Sigmoid colon (tissue), 4 donors: ENCODE data around the gene ALG6.

Experiments used
- EP300 ChIP-seq, 4 donors: sonication (generic); formaldehyde crosslinking; IDR thresholded peaks; one replicate each; pipeline ENCODE4 v1.6.1; 2017; ENCODE audit warnings: antibody characterized with exemption in 4 of 4
- POLR2A ChIP-seq, 2 donors: fragments of 450-650 bp; IDR thresholded peaks; one replicate each; pipeline ENCODE4 v1.6.1; 2016; ENCODE audit warnings: antibody characterized with exemption in 2 of 2, mild to moderate bottlenecking in 2 of 2, moderate library complexity in 2 of 2
- POLR2AphosphoS5 ChIP-seq, 4 donors: sonication (generic); formaldehyde crosslinking; IDR thresholded peaks; one replicate each; pipeline ENCODE4 v1.6.1; 2017; ENCODE audit warnings: antibody characterized with exemption in 4 of 4
- TF ChIP-seq, protein P1 (sequence below), 4 experiments: fragments of 450-650 bp in 3 of 4; fragments of 200-600 bp in 1 of 4; IDR thresholded peaks; one replicate each; pipeline ENCODE4 v1.5.1; 2016 to 2019; ENCODE audit warnings: antibody characterized with exemption in 4 of 4, mild to moderate bottlenecking in 3 of 4, moderate library complexity in 2 of 4

DNA sequence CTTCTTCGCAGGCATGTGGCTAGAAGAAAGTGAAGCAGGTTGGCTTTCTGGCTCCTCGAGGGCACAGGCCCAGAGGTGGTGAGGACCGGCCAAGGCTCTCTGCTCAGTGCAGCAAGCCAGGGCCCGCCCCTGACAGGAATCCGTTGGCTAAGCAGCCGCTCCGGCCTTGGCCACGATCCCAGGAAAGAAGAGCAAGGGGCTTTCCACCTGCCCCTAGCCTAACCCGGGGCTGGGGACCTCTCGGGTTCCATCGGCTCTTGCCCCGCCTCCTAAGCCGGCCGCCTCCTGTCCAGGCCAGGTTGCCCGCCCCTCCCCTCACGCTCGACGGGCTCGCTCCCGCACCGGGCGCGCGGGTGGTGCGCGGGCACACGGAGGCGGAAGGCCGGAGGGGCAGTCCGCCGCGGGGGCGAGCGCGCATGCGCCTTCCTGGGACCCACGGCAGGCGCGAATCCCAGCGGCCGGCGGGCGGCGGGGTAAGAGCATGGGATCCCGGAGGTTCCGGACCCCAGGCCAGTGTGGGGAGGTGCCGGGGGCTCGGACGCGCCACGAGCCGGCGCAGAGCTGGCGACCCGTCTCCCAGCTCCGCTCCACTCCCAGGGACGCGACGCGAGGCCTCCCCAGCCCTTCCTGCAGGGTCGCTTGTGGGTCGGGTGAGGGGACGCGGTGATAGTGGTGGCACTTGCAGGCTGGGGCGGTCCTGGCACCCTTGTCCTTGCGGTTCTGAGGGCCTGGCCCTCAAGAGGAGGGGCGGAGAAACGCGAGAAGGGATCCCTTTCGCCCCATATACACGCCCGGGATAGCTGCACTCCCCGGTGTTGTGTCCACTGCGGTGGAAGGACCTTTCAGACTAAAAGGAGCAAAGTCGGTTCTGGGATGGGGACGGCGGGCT, at the start of gene ALG6:
- no peak for TF ChIP-seq EP300 (IDR thresholded peaks at IDR 0.05)
- TF ChIP-seq, protein P1, sequence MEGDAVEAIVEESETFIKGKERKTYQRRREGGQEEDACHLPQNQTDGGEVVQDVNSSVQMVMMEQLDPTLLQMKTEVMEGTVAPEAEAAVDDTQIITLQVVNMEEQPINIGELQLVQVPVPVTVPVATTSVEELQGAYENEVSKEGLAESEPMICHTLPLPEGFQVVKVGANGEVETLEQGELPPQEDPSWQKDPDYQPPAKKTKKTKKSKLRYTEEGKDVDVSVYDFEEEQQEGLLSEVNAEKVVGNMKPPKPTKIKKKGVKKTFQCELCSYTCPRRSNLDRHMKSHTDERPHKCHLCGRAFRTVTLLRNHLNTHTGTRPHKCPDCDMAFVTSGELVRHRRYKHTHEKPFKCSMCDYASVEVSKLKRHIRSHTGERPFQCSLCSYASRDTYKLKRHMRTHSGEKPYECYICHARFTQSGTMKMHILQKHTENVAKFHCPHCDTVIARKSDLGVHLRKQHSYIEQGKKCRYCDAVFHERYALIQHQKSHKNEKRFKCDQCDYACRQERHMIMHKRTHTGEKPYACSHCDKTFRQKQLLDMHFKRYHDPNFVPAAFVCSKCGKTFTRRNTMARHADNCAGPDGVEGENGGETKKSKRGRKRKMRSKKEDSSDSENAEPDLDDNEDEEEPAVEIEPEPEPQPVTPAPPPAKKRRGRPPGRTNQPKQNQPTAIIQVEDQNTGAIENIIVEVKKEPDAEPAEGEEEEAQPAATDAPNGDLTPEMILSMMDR (IDR thresholded peaks at IDR 0.05), result peak in 1 of 4 experiments; percentile 9
- TF ChIP-seq POLR2A (IDR thresholded peaks at IDR 0.05), result peak in 1 of 2 donors; percentile 36
- peak; percentile 63 to 81 (median 76) for TF ChIP-seq POLR2AphosphoS5 (IDR thresholded peaks at IDR 0.05)
